MCF 10A (cell line): ENCODE data around the gene PLA2G2A. TPM values are rescaled to one million over a fixed set of nuclear protein-coding genes. Genes with fewer than 3 reads are reported as not detected.
"Not testable (repeated sequence)": the region's sequence is repeated elsewhere in the genome, so short reads cannot be mapped to it uniquely, and the experiment has no call there.

ENCODE experiments used
- BruUV-seq: library from RNA; stranded (reverse); fragments of 400-500 nt; replicated peaks from 2 replicates; lab custom pipeline; 2021; lab: Mats Ljungman, UMichigan
- CTCF ChIA-PET: fragments of 300-600 bp; sonication (Branson Sonifier 250); formaldehyde crosslinking; extraction: SDS; loops from one replicate; lab custom pipeline; 2021; ENCODE audit warnings: antibody characterized with exemption, inconsistent platforms; lab: Yijun Ruan, JAX
- POLR2A ChIA-PET: fragments of 300-600, 350-650 bp; sonication (Branson Sonifier 250); formaldehyde crosslinking; extraction: SDS; loops from one replicate; lab custom pipeline; 2020; ENCODE audit warnings: antibody characterized with exemption, inconsistent platforms; lab: Yijun Ruan, JAX
- DNase-seq: peaks from one replicate; pipeline ENCODE4 v3.0.0-alpha.2; 2018; ENCODE audit not compliant: unreplicated experiment
- H3K27ac Mint-ChIP-seq: one replicate; pipeline ENCODE4 v1.8.0; 2022; ENCODE audit warnings: mild to moderate bottlenecking, low read depth, mixed read lengths; ENCODE audit not compliant: unreplicated experiment
- H3K27me3 Mint-ChIP-seq: one replicate; pipeline ENCODE4 v1.8.0; 2022; ENCODE audit warnings: mixed read lengths; ENCODE audit not compliant: insufficient read depth, unreplicated experiment
- H3K36me3 Mint-ChIP-seq: one replicate; pipeline ENCODE4 v1.8.0; 2022; ENCODE audit warnings: mild to moderate bottlenecking, moderate library complexity, mixed read lengths; ENCODE audit not compliant: insufficient read depth, unreplicated experiment
- H3K4me1 Mint-ChIP-seq: one replicate; pipeline ENCODE4 v1.8.0; 2022; ENCODE audit warnings: mixed read lengths; ENCODE audit not compliant: insufficient read depth, unreplicated experiment
- H3K4me3 Mint-ChIP-seq: one replicate; pipeline ENCODE4 v1.8.0; 2022; ENCODE audit warnings: mild to moderate bottlenecking, moderate library complexity, mixed read lengths; ENCODE audit not compliant: unreplicated experiment
- H3K9me3 Mint-ChIP-seq: one replicate; pipeline ENCODE4 v1.8.0; 2022; ENCODE audit warnings: mixed read lengths; ENCODE audit not compliant: unreplicated experiment
- CTCF ChIP-seq: fragments of 200-600 bp; IDR thresholded peaks from one replicate; pipeline ENCODE4 v1.8.0; 2022; ENCODE audit warnings: antibody characterized with exemption, mild to moderate bottlenecking; ENCODE audit not compliant: unreplicated experiment
- intact Hi-C: fragments of 100-400 bp; cut with micrococcal nuclease; formaldehyde crosslinking; loops from 2 replicates; pipeline ENCODE4 v1.14.1; 2022
- total RNA-seq: library from RNA; stranded (reverse); gene quantifications from 2 replicates; pipeline ENCODE4 v1.2.3, GENCODE V29; 2022

The PLA2G2A gene
- total RNA-seq, 1 experiment from 2014 or later: not detected

GRCh38 chr1:19934336-19934735, 45.1 kb downstream of the PLA2G2A start:
- TF ChIP-seq CTCF: no peak
- Mint-ChIP-seq H3K36me3 (no peaks in the 10 kb centered on the region), H3K9me3 (peaks cover 16% of the 10 kb centered on the region), H3K27me3 (no peaks in the 10 kb centered on the region), H3K4me3 (no peak overlapping the region), H3K27ac (no peak overlapping the region), H3K4me1 (no peaks in the 10 kb centered on the region)
- intact Hi-C loops: no loop called here
- no peak for DNase-seq
- no TSS peak for BruUV-seq
- ChIA-PET CTCF (interaction anchor here (0.7 kb wide), 1 partner anchor 232 kb away, joined by 3 read pairs; no protein-coding TSS in a partner anchor), POLR2A (no interaction called here)

GRCh38 chr1:19932866-19933265, 46.6 kb downstream of the PLA2G2A start:
- Mint-ChIP-seq H3K4me1 (no peaks in the 10 kb centered on the region), H3K27ac (no peak overlapping the region), H3K9me3 (peaks cover 16% of the 10 kb centered on the region), H3K36me3 (no peaks in the 10 kb centered on the region), H3K27me3 (no peaks in the 10 kb centered on the region), H3K4me3 (no peak overlapping the region)
- no TSS peak for BruUV-seq
- no peak for TF ChIP-seq CTCF
- CTCF ChIA-PET: no interaction called here
- POLR2A ChIA-PET: interaction anchor here (0.7 kb wide), 1 partner anchor 268 kb away, joined by 3 read pairs; no protein-coding TSS in a partner anchor
- no peak for DNase-seq
- intact Hi-C loops: no loop called here

DNA sequence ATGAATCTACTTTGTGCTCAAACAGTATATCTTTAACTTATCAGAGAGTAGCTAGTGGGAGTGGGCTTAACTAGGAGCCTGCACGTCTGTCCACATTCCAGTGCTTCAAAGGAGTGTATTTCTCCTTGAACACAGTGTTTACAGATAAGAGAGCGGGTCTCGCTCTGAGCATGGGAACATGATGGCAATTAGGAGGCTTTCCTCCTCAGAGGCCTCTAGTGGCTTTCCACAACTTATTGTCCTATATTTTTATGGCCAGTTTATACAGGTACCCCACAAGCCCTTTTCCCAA, 52.3 kb downstream of the PLA2G2A start:
- H3K4me1 Mint-ChIP-seq, H3K4me3 Mint-ChIP-seq, H3K36me3 Mint-ChIP-seq, DNase-seq, intact Hi-C loops, H3K9me3 Mint-ChIP-seq, H3K27me3 Mint-ChIP-seq, H3K27ac Mint-ChIP-seq, BruUV-seq, POLR2A ChIA-PET: not testable (repeated sequence)
- CTCF ChIA-PET: interaction anchor here (0.6 kb wide), 1 partner anchor 72 kb away, joined by 3 read pairs; no protein-coding TSS in a partner anchor

DNA sequence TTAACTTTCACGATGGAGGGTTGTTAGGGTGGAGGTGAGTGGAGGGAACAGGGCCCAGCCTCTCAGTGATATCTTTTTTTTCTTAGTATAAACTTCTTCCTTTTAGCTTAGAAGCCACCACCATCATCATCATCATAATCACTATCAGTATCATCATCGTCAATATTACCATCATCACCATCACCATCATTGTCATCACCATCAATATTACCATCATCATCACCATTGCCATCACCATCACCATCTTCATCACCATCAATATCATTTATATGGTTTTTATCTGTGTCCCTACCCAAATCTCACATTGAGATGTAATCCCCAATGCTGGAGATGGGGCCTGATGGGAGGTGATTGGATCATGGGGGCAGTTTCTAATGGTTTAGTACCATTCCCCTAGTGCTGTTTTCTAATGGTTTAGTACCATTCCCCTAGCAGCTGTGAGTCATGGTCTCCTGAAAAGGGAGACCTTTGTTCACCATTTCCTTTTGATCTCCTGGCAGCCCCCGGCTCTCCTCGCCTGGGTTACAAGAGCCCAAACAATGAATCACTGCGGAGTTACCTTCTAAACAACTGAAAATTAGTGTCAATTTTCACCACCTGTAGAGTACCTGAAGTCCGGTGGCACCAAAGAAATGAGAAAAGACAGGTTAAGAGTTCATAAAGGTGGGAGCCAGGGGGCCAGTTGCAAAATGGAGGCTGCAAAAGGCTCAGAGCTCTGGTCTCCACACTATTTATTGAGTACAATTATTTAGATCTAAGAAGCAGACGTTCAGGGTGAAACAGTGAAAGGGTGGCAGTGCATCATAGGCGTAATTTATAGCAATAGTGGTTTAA, 52.9 kb downstream of the PLA2G2A start:
- ChIA-PET POLR2A (interaction anchor here (0.6 kb wide), 1 partner anchor 580 kb away, joined by 3 read pairs; no protein-coding TSS in a partner anchor), CTCF (interaction anchor here (0.6 kb wide), 1 partner anchor 71 kb away, joined by 3 read pairs; no protein-coding TSS in a partner anchor)
- H3K4me3 Mint-ChIP-seq: no peak overlapping the region
- no peak for TF ChIP-seq CTCF
- H3K4me1 Mint-ChIP-seq: peaks cover 9% of the 10 kb centered on the region
- peak; percentile 66 for DNase-seq
- no TSS peak for BruUV-seq
- H3K27me3 Mint-ChIP-seq: no peaks in the 10 kb centered on the region
- peaks cover under 1% of the 10 kb centered on the region for H3K9me3 Mint-ChIP-seq
- no peak overlapping the region for H3K27ac Mint-ChIP-seq
- intact Hi-C loops: no loop called here
- no peaks in the 10 kb centered on the region for H3K36me3 Mint-ChIP-seq

Other genes with a start within 250 kb of the PLA2G2A start
- 19.0 and 20.5 TPM in 2 replicates for gene TMCO4, start 179.7 kb downstream of the PLA2G2A start, total RNA-seq
- not detected in 2 replicates for gene RNF186, start 164.3 kb downstream of the PLA2G2A start, total RNA-seq
- 11.6 and 12.0 TPM in 2 replicates for gene OTUD3, start 97.2 kb downstream of the PLA2G2A start, total RNA-seq
- gene PLA2G2E, start 56.0 kb downstream of the PLA2G2A start, total RNA-seq: not detected in 2 replicates
- not detected in 2 replicates for gene PLA2G5, start 90.6 kb upstream of the PLA2G2A start, total RNA-seq
- gene PLA2G2D, start 139.9 kb upstream of the PLA2G2A start, total RNA-seq: not detected in 2 replicates
- gene PLA2G2F, start 159.7 kb upstream of the PLA2G2A start, total RNA-seq: not detected in 2 replicates
- not detected in 2 replicates for gene UBXN10, start 206.5 kb upstream of the PLA2G2A start, total RNA-seq
- gene PLA2G2C, start 206.9 kb upstream of the PLA2G2A start, total RNA-seq: not detected in 2 replicates